ENCODE measurements around the gene RNF41.
"Not testable (repeated sequence)": the region's sequence is repeated elsewhere in the genome, so short reads cannot be mapped to it uniquely, and the experiment has no call there.

Gene RNF41

GRCh38 chr12:56221757-56222530 is at the start of gene RNF41:
TSS of gene RNF41 (minus strand) at chr12:56221922. CDS start at chr12:56214047, 7,875 bp downstream.
- peak; percentile 86 for DNase-seq (ENCODE audit: low read depth)

- no peak for DNase-seq (ENCODE audit: low read depth)
Observed at GRCh38 chr12:56271031-56271430, 49.3 kb upstream of the RNF41 start.

- no peak for DNase-seq (ENCODE audit: low read depth)
Observed at GRCh38 chr12:56267443-56268071, 45.8 kb upstream of the RNF41 start.

GRCh38 chr12:56266693-56267442 is 45.1 kb upstream of the RNF41 start, which contains the start of gene COQ10A:
TSS of gene COQ10A (plus strand) at chr12:56266942. CDS start at chr12:56267119, 177 bp downstream.
- DNase-seq (ENCODE audit: low read depth) = peak; percentile 82

GRCh38 chr12:56266068-56266692 is 44.5 kb upstream of the RNF41 start:
- DNase-seq (ENCODE audit: low read depth) = not testable (repeated sequence)

- not testable (repeated sequence) for DNase-seq (ENCODE audit: low read depth)
Observed at GRCh38 chr12:56262955-56263354, 41.2 kb upstream of the RNF41 start.

- no peak for DNase-seq (ENCODE audit: low read depth)
Observed at GRCh38 chr12:56261503-56262232, 39.9 kb upstream of the RNF41 start.

GRCh38 chr12:56260921-56261320 is 39.2 kb upstream of the RNF41 start:
- no peak for DNase-seq (ENCODE audit: low read depth)

- DNase-seq (ENCODE audit: low read depth) = no peak
Observed at GRCh38 chr12:56260380-56260779, 38.7 kb upstream of the RNF41 start.

GRCh38 chr12:56258820-56259183 is 37.1 kb upstream of the RNF41 start:
- no peak for DNase-seq (ENCODE audit: low read depth)

- DNase-seq (ENCODE audit: low read depth) = peak; percentile 71
Observed at GRCh38 chr12:56258068-56258819, 36.5 kb upstream of the RNF41 start, which contains the start of gene ANKRD52. TSS of gene ANKRD52 (minus strand) at chr12:56258384. CDS start at chr12:56258269, 115 bp downstream.

GRCh38 chr12:56257491-56258067 is 35.9 kb upstream of the RNF41 start:
- DNase-seq (ENCODE audit: low read depth) = no peak

GRCh38 chr12:56257071-56257470 is 35.3 kb upstream of the RNF41 start:
- no peak for DNase-seq (ENCODE audit: low read depth)

GRCh38 chr12:56256326-56256960 is 34.7 kb upstream of the RNF41 start:
- DNase-seq (ENCODE audit: low read depth) = no peak

- no peak for DNase-seq (ENCODE audit: low read depth)
Observed at GRCh38 chr12:56255671-56256070, 33.9 kb upstream of the RNF41 start.

- DNase-seq (ENCODE audit: low read depth) = no peak
Observed at GRCh38 chr12:56253091-56253490, 31.4 kb upstream of the RNF41 start.

- no peak for DNase-seq (ENCODE audit: low read depth)
Observed at GRCh38 chr12:56252649-56253048, 30.9 kb upstream of the RNF41 start.

GRCh38 chr12:56248711-56249110 is 27.0 kb upstream of the RNF41 start:
- DNase-seq (ENCODE audit: low read depth) = no peak

- no peak for DNase-seq (ENCODE audit: low read depth)
Observed at GRCh38 chr12:56247923-56248322, 26.2 kb upstream of the RNF41 start.

- no peak for DNase-seq (ENCODE audit: low read depth)
Observed at GRCh38 chr12:56244494-56244893, 22.8 kb upstream of the RNF41 start.
